ENCODE data around the gene PAK6.

DNA sequence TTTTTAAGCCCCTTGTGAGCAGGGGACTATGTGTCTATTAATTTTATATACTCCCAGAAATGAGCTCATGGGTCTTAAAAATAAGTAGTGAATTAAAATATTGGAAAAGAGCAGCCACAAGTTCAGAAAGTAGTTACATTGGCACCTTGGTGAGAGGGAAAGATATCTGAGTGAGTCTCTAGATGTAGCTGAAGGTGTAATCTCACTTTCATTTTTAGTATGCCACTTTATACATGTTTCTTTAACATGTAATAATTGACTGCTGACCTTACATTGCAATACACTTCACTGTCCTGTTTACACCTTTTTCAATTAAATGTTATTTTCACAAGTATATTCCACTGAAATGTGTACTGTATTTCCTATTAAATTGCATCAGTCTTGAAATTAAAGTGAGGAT, 12.1 kb upstream of the PAK6 start:
- TF ChIP-seq, protein P1, sequence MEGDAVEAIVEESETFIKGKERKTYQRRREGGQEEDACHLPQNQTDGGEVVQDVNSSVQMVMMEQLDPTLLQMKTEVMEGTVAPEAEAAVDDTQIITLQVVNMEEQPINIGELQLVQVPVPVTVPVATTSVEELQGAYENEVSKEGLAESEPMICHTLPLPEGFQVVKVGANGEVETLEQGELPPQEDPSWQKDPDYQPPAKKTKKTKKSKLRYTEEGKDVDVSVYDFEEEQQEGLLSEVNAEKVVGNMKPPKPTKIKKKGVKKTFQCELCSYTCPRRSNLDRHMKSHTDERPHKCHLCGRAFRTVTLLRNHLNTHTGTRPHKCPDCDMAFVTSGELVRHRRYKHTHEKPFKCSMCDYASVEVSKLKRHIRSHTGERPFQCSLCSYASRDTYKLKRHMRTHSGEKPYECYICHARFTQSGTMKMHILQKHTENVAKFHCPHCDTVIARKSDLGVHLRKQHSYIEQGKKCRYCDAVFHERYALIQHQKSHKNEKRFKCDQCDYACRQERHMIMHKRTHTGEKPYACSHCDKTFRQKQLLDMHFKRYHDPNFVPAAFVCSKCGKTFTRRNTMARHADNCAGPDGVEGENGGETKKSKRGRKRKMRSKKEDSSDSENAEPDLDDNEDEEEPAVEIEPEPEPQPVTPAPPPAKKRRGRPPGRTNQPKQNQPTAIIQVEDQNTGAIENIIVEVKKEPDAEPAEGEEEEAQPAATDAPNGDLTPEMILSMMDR (IDR thresholded peaks at IDR 0.05; ENCODE audit: insufficient read depth, low read length, poor library complexity, severe bottlenecking): no peak
- no peak for TF ChIP-seq EZH2phosphoT487 (conservative IDR thresholded peaks at IDR 0.05; ENCODE audit: low read length)
